Loucy (cell line): Measurements from ENCODE around the gene TMED9.
A peak's percentile ranks its signal among the peaks of the same experiment; 100 is the strongest.

ENCODE experiments used
- EZH2phosphoT487 ChIP-seq: fragments of 200-600 bp; IDR thresholded peaks from 2 replicates; pipeline ENCODE4 v1.6.1; 2018; ENCODE audit warnings: antibody characterized with exemption, mild to moderate bottlenecking, moderate library complexity, borderline replicate concordance
- TF ChIP-seq, protein P1 (sequence below): fragments of 200-600 bp; sonication (generic); conservative IDR thresholded peaks from 2 replicates; pipeline ENCODE4 v1.5.1; 2014; ENCODE audit warnings: mild to moderate bottlenecking, antibody characterized with exemption, low read length

DNA sequence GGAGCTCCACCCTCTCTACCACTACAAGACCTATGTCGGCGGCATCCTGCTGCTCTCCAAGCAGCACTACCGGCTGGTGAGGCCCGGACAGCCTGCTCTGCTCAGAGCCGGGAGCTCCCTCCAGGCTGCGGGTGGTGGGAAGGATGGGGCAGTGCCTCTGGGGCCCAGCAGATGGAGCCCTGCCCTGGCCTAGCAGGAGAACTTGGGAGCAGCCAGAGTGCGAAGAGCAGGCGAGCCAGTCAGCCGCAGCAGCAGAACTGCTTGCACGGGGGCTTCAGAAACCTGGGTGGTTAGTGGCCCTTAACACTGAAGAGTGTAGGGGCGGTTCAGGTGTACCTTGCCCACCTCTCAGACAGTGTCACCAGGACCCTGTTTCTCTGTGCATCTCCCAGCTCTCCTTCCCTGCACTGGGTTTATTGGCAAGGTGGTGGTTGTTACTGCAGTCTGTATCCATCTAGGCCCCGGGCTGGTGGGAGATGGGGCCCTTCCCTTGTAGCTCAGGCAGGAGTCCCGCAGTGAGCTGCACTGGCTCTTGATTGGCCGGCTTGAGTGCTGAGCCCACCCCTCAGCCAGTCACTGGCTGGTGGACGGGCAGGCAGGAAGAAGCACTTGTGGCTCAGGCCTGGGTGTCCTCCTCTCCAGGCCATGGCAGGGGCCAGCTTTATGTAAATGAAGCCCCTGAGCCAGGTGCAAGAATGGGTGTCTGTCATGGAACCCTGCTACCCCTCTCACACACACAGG lies 15.6 kb downstream of the TMED9 start:
- TF ChIP-seq, protein P1, sequence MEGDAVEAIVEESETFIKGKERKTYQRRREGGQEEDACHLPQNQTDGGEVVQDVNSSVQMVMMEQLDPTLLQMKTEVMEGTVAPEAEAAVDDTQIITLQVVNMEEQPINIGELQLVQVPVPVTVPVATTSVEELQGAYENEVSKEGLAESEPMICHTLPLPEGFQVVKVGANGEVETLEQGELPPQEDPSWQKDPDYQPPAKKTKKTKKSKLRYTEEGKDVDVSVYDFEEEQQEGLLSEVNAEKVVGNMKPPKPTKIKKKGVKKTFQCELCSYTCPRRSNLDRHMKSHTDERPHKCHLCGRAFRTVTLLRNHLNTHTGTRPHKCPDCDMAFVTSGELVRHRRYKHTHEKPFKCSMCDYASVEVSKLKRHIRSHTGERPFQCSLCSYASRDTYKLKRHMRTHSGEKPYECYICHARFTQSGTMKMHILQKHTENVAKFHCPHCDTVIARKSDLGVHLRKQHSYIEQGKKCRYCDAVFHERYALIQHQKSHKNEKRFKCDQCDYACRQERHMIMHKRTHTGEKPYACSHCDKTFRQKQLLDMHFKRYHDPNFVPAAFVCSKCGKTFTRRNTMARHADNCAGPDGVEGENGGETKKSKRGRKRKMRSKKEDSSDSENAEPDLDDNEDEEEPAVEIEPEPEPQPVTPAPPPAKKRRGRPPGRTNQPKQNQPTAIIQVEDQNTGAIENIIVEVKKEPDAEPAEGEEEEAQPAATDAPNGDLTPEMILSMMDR = peak; percentile 59
- TF ChIP-seq EZH2phosphoT487 = no peak
